GM12878 (cell line): ENCODE measurements around the gene DTWD2. TPM values are rescaled to one million over a fixed set of nuclear protein-coding genes. Genes with fewer than 3 reads are reported as not detected.

Source experiments
- ATAC-seq: fragments of 200-7000 bp; cut with Tn5 transposase; 3 replicates; pipeline ENCODE4 v1.9.1; 2020; ENCODE audit warnings: mild to moderate bottlenecking, moderate library complexity
- BruUV-seq: library from RNA; stranded (reverse); fragments of 400-500 nt; replicated peaks from 2 replicates; lab custom pipeline; 2021; lab: Mats Ljungman, UMichigan
- CTCF ChIA-PET: fragments of 300-600 bp; sonication (Branson Sonifier 250); formaldehyde crosslinking; extraction: SDS; loops from one replicate; lab custom pipeline; 2021; ENCODE audit warnings: inconsistent platforms; lab: Yijun Ruan, JAX
- POLR2A ChIA-PET: fragments of 350-600 bp; formaldehyde crosslinking; extraction: SDS; loops from one replicate; lab custom pipeline; 2021; ENCODE audit warnings: inconsistent platforms; lab: Charles Lee
- RAD21 ChIA-PET: fragments of 300-600 bp; sonication (Branson Sonifier 250); formaldehyde crosslinking; loops from one replicate; lab custom pipeline; 2023; ENCODE audit warnings: antibody characterized with exemption; ENCODE audit not compliant: unreplicated experiment; lab: Charles Lee
- SMC1A ChIA-PET: fragments of 300-600 bp; sonication (Branson Sonifier 250); formaldehyde crosslinking; loops from one replicate; lab custom pipeline; 2023; ENCODE audit not compliant: unreplicated experiment, uncharacterized antibody; lab: Charles Lee
- DNase-seq: peaks from one replicate; pipeline ENCODE4 v3.0.0-alpha.2; 2011; ENCODE audit warnings: low read depth, low spot score
- FAIRE-seq: peaks from 3 replicates; lab custom pipeline; 2011; peaks lifted over from hg19 to GRCh38; lab: Jason Lieb, UNC
- H2AFZ ChIP-seq: 2 replicates; pipeline ENCODE4 v1.6.0; 2011; ENCODE audit warnings: low read depth, low read length, control low read depth; ENCODE audit not compliant: control insufficient read depth
- H3K27ac ChIP-seq: 2 replicates; pipeline ENCODE4 v1.5.1; 2011; ENCODE audit warnings: control low read depth; ENCODE audit not compliant: control insufficient read depth, insufficient read depth
- H3K27me3 ChIP-seq, 2 experiments: replicated peaks in 1 of 2; 2 replicates each; pipeline versions ENCODE4 v1.6.0 to v1.6.1; 2011; ENCODE audit warnings: low read length in 1 of 2; ENCODE audit not compliant: control insufficient read depth in 2 of 2, insufficient read depth in 2 of 2
- H3K36me3 ChIP-seq, 2 experiments: 2 replicates each; pipeline ENCODE4 v1.5.1; 2011; ENCODE audit warnings: low read length in 1 of 2; ENCODE audit not compliant: control insufficient read depth in 2 of 2, insufficient read depth in 2 of 2
- H3K4me1 ChIP-seq: 2 replicates; pipeline ENCODE4 v1.6.1; 2011; ENCODE audit warnings: mild to moderate bottlenecking, low read length, moderate library complexity, mixed read lengths; ENCODE audit not compliant: control insufficient read depth, insufficient read depth
- H3K4me2 ChIP-seq: 2 replicates; pipeline ENCODE4 v1.6.0; 2011; ENCODE audit warnings: control low read depth; ENCODE audit not compliant: control insufficient read depth, insufficient read depth
- H3K4me3 ChIP-seq: fragments of 200-600 bp; sonication (generic); 2 replicates; pipeline ENCODE4 v1.5.1; 2016
- H3K79me2 ChIP-seq: 2 replicates; pipeline ENCODE4 v1.6.0; 2011; ENCODE audit warnings: low read length; ENCODE audit not compliant: control insufficient read depth, insufficient read depth
- H3K9ac ChIP-seq: 2 replicates; pipeline ENCODE4 v1.8.0; 2011; ENCODE audit warnings: low read length, control low read depth, mixed read lengths; ENCODE audit not compliant: control insufficient read depth, insufficient read depth
- H3K9me3 ChIP-seq: replicated peaks from 3 replicates; pipeline ENCODE4 v1.5.1; 2011; ENCODE audit warnings: mild to moderate bottlenecking, low read length; ENCODE audit not compliant: control insufficient read depth, insufficient read depth
- H4K20me1 ChIP-seq: 2 replicates; pipeline ENCODE4 v1.6.0; 2011; ENCODE audit not compliant: control insufficient read depth, insufficient read depth
- CBFB ChIP-seq: IDR thresholded peaks from 2 replicates; pipeline ENCODE4 v1.6.1; 2016; ENCODE audit warnings: antibody characterized with exemption, low read depth
- EZH2 ChIP-seq: IDR thresholded peaks from 2 replicates; pipeline ENCODE4 v1.6.1; 2012; ENCODE audit warnings: low read depth, mild to moderate bottlenecking, control low read depth, inconsistent platforms, low read length, borderline replicate concordance; ENCODE audit not compliant: control insufficient read depth
- HDAC2 ChIP-seq: fragments of 200-600 bp; sonication (generic); IDR thresholded peaks from 2 replicates; pipeline ENCODE4 v1.6.1; 2017
- KLF5 ChIP-seq: fragments of 450-650 bp; IDR thresholded peaks from 2 replicates; pipeline ENCODE4 v1.6.1; 2014; ENCODE audit warnings: mild to moderate bottlenecking; ENCODE audit not compliant: partially characterized antibody
- TARDBP ChIP-seq: IDR thresholded peaks from 2 replicates; pipeline ENCODE4 v1.6.1; 2016; ENCODE audit warnings: borderline replicate concordance
- YBX1 ChIP-seq: fragments of 450-650 bp; IDR thresholded peaks from 2 replicates; pipeline ENCODE4 v1.6.1; 2016; ENCODE audit warnings: antibody characterized with exemption
- YY1 ChIP-seq: IDR thresholded peaks from 2 replicates; pipeline ENCODE4 v1.6.1; 2011; ENCODE audit warnings: low read depth, mild to moderate bottlenecking, low read length
- ZNF24 ChIP-seq: fragments of 450-650 bp; IDR thresholded peaks from 2 replicates; pipeline ENCODE4 v1.6.1; 2017; ENCODE audit warnings: antibody characterized with exemption, mild to moderate bottlenecking
- ZNF622 ChIP-seq: fragments of 450-650 bp; IDR thresholded peaks from 2 replicates; pipeline ENCODE4 v1.6.1; 2017; ENCODE audit warnings: mild to moderate bottlenecking, inconsistent platforms
- in situ Hi-C: fragments of 300-500 bp; cut with MboI; formaldehyde crosslinking; loops from 9 replicates; pipeline ENCODE4 v1.14.3; 2018; ENCODE audit warnings: mixed read lengths
- intact Hi-C: fragments of 100-400 bp; cut with micrococcal nuclease; formaldehyde crosslinking; loops from one replicate; pipeline ENCODE4 v1.14.2; 2022; ENCODE audit not compliant: unreplicated experiment
- polyA plus RNA-seq, 11 experiments: library from polyadenylated mRNA; depleted of rRNA in 4 of 11; unstranded in 6 of 11; stranded (reverse) in 5 of 11; fragments of >200 nt; fragmentation: Nextera tagmentation in 4 of 11; fragmentation: Illumina TruSeq in 1 of 11; extraction: Ambion mirVana in 4 of 11; extraction: Trizol in 1 of 11; gene quantifications; 1 replicate in 1 of 11; 2 replicates in 10 of 11; pipeline versions ENCODE4 v1.2.1 to v1.2.3, GENCODE V29; 2011 to 2016; ENCODE audit warnings: inconsistent platforms in 2 of 11, missing spikeins in 2 of 11, low read depth in 1 of 11
- total RNA-seq, 4 experiments: library from RNA; depleted of rRNA in 3 of 4; stranded (reverse); fragments of >200 nt in 3 of 4; fragmentation: Illumina TruSeq in 1 of 4; extraction: Trizol in 1 of 4; gene quantifications; 2 replicates each; pipeline versions ENCODE4 v1.2.1 to v1.2.3, GENCODE V29; 2013 to 2021
- TF ChIP-seq, protein P1 (sequence below): IDR thresholded peaks from 2 replicates; pipeline ENCODE4 v1.6.1; 2011; ENCODE audit warnings: low read depth, mild to moderate bottlenecking, low read length, moderate library complexity, borderline replicate concordance; ENCODE audit errors: extremely low read depth
- TF ChIP-seq, protein P2 (sequence below): fragments of 450-650 bp; IDR thresholded peaks from 2 replicates; pipeline ENCODE4 v1.6.1; 2017; ENCODE audit warnings: antibody characterized with exemption, mild to moderate bottlenecking, moderate library complexity

Gene DTWD2
- total and polyA plus RNA-seq, 10 of the 15 experiments (the other 5 are each of a cell fraction or from before 2014, with no cell fraction given): 0.93 to 8.4 (median 5.1) TPM

- H3K27me3 ChIP-seq: no peaks in the 10 kb centered on the region
- TF ChIP-seq, protein P1, sequence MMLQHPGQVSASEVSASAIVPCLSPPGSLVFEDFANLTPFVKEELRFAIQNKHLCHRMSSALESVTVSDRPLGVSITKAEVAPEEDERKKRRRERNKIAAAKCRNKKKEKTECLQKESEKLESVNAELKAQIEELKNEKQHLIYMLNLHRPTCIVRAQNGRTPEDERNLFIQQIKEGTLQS: no peak
- no peak for TF ChIP-seq CBFB
- TF ChIP-seq, protein P2, sequence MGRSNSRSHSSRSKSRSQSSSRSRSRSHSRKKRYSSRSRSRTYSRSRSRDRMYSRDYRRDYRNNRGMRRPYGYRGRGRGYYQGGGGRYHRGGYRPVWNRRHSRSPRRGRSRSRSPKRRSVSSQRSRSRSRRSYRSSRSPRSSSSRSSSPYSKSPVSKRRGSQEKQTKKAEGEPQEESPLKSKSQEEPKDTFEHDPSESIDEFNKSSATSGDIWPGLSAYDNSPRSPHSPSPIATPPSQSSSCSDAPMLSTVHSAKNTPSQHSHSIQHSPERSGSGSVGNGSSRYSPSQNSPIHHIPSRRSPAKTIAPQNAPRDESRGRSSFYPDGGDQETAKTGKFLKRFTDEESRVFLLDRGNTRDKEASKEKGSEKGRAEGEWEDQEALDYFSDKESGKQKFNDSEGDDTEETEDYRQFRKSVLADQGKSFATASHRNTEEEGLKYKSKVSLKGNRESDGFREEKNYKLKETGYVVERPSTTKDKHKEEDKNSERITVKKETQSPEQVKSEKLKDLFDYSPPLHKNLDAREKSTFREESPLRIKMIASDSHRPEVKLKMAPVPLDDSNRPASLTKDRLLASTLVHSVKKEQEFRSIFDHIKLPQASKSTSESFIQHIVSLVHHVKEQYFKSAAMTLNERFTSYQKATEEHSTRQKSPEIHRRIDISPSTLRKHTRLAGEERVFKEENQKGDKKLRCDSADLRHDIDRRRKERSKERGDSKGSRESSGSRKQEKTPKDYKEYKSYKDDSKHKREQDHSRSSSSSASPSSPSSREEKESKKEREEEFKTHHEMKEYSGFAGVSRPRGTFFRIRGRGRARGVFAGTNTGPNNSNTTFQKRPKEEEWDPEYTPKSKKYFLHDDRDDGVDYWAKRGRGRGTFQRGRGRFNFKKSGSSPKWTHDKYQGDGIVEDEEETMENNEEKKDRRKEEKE: no peak
- TF ChIP-seq TARDBP: no peak
- no peak for TF ChIP-seq ZNF24
- no peak for TF ChIP-seq EZH2
- no peak for TF ChIP-seq HDAC2
- no peak for TF ChIP-seq ZNF622
- no peak for TF ChIP-seq YBX1
- TF ChIP-seq YY1: no peak
- TF ChIP-seq KLF5: no peak
- TF ChIP-seq, all 136 proteins: peak for 0
- H3K79me2 ChIP-seq: no peaks in the 10 kb centered on the region
- RAD21 ChIA-PET: no interaction called here
- no peak overlapping the region for H3K9ac ChIP-seq
- H4K20me1 ChIP-seq: no peaks in the 10 kb centered on the region
- SMC1A ChIA-PET: interaction anchor here (0.6 to 0.9 kb wide), 2 partner anchors 10 to 1839 kb away, joined by 3 to 4 read pairs; no protein-coding TSS in a partner anchor
- intact Hi-C loops (no loop called here), in situ Hi-C loops (no loop called here)
- no peak for FAIRE-seq
- POLR2A ChIA-PET: no interaction called here
- H3K27ac ChIP-seq: no peak overlapping the region
- H3K9me3 ChIP-seq: no peaks in the 10 kb centered on the region
- no peak for DNase-seq
- ATAC-seq: no peak
- no peaks in the 10 kb centered on the region for H3K36me3 ChIP-seq
- no peak overlapping the region for H3K4me3 ChIP-seq
- CTCF ChIA-PET: no interaction called here
- no peaks in the 10 kb centered on the region for H3K4me1 ChIP-seq
- H2AFZ ChIP-seq: no peak overlapping the region
- no peak overlapping the region for H3K4me2 ChIP-seq
- BruUV-seq: no TSS peak
Observed at GRCh38 chr5:118963169-118963568, 25.2 kb downstream of the DTWD2 start.
